ENCODE results near the gene MPG.

DNA sequence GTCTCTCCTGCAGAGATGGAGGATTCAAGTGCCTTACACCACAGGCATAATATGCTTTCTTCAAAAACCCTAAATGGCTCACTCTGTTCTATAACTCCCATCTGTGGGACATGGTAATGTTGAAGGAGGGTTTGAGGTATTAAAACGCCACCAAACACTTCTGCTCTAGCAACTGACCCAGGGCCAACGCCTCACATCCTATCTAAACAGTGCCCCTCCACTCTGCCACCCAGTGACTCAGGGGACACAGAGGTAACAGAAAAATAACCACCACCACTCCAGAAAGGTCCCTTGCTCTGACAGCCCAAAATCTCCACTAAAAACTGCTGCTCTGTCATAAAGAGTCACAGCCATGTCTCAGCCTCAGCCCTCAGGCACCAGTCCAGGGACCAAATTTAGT, 42.7 kb downstream of the MPG start:
- TF ChIP-seq, protein P1, sequence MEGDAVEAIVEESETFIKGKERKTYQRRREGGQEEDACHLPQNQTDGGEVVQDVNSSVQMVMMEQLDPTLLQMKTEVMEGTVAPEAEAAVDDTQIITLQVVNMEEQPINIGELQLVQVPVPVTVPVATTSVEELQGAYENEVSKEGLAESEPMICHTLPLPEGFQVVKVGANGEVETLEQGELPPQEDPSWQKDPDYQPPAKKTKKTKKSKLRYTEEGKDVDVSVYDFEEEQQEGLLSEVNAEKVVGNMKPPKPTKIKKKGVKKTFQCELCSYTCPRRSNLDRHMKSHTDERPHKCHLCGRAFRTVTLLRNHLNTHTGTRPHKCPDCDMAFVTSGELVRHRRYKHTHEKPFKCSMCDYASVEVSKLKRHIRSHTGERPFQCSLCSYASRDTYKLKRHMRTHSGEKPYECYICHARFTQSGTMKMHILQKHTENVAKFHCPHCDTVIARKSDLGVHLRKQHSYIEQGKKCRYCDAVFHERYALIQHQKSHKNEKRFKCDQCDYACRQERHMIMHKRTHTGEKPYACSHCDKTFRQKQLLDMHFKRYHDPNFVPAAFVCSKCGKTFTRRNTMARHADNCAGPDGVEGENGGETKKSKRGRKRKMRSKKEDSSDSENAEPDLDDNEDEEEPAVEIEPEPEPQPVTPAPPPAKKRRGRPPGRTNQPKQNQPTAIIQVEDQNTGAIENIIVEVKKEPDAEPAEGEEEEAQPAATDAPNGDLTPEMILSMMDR (IDR thresholded peaks at IDR 0.05 in 4 of 5, conservative IDR thresholded peaks at IDR 0.05 in 1 of 5): no peak
- no peak for TF ChIP-seq POLR2A (IDR thresholded peaks at IDR 0.05)
